Natural killer cell (primary cell): ENCODE measurements around the gene HOXA5. TPM values are rescaled to one million over a fixed set of nuclear protein-coding genes. Genes with fewer than 3 reads are reported as not detected.
A peak's percentile ranks its signal among the peaks of the same experiment; 100 is the strongest.

ENCODE experiments used
- ATAC-seq, 3 donors: fragments of 150-1000 bp in 2 of 3; fragments of 200-7000 bp in 1 of 3; cut with Tn5 transposase; 1 replicate in 1 of 3; 2 replicates in 2 of 3; pipeline ENCODE4 v1.10.0; 2021; ENCODE audit warnings: mild to moderate bottlenecking in 2 of 3, moderate library complexity in 2 of 3
- DNase-seq, 2 donors: peaks; one replicate each; pipeline versions ENCODE4 v3.0.0 to v3.0.0-alpha.2; 2013 to 2021; ENCODE audit warnings: mixed read lengths in 1 of 2
- H3K27ac ChIP-seq: one replicate; pipeline ENCODE4 v1.5.1; 2013; ENCODE audit warnings: mild to moderate bottlenecking, low read length
- H3K27me3 ChIP-seq: one replicate; pipeline ENCODE4 v1.6.1; 2013; ENCODE audit warnings: low read length; ENCODE audit not compliant: control insufficient read depth, insufficient read depth
- H3K36me3 ChIP-seq: one replicate; pipeline ENCODE4 v1.6.1; 2013; ENCODE audit warnings: low read length; ENCODE audit not compliant: control insufficient read depth, insufficient read depth
- H3K4me1 ChIP-seq: one replicate; pipeline ENCODE4 v1.6.1; 2013; ENCODE audit warnings: low read length; ENCODE audit not compliant: control insufficient read depth, insufficient read depth
- H3K4me3 ChIP-seq: one replicate; pipeline ENCODE4 v1.5.1; 2013; ENCODE audit warnings: low read length
- H3K9me3 ChIP-seq: one replicate; pipeline ENCODE4 v1.6.1; 2013; ENCODE audit warnings: low read length; ENCODE audit not compliant: control insufficient read depth, insufficient read depth
- H3K27ac Mint-ChIP-seq, 2 donors: one replicate each; pipeline ENCODE4 v1.8.0; 2022; ENCODE audit warnings: mild to moderate bottlenecking in 2 of 2, mixed read lengths in 2 of 2, moderate library complexity in 1 of 2
- H3K27me3 Mint-ChIP-seq, 2 donors: one replicate each; pipeline ENCODE4 v1.8.0; 2022; ENCODE audit warnings: low read depth in 2 of 2, mixed read lengths in 2 of 2
- H3K36me3 Mint-ChIP-seq: one replicate; pipeline ENCODE4 v1.8.0; 2022; ENCODE audit warnings: mixed read lengths
- H3K4me1 Mint-ChIP-seq, 2 donors: one replicate each; pipeline ENCODE4 v1.8.0; 2022; ENCODE audit warnings: mixed read lengths in 2 of 2
- H3K4me3 Mint-ChIP-seq: one replicate; pipeline ENCODE4 v1.8.0; 2022; ENCODE audit warnings: mild to moderate bottlenecking, moderate library complexity, mixed read lengths
- H3K9me3 Mint-ChIP-seq, 2 donors: one replicate each; pipeline ENCODE4 v1.8.0; 2022; ENCODE audit warnings: mixed read lengths in 2 of 2
- WGBS: methylation state at CpG from one replicate; pipeline ENCODE4 v1.1.7; 2013; ENCODE audit warnings: missing lambda C conversion rate; ENCODE audit not compliant: insufficient coverage; 5-methylcytosine and 5-hydroxymethylcytosine counted together
- intact Hi-C: fragments of 100-400 bp; cut with micrococcal nuclease; formaldehyde crosslinking; loops from one replicate; pipeline ENCODE4 v1.14.2; 2022
- total RNA-seq, 4 donors: library from RNA; stranded (reverse); fragments of 120-200 nt in 1 of 4; gene quantifications; one replicate each; pipeline versions ENCODE4 v1.2.3 to v1.2.4, GENCODE V29; 2013 to 2022
- TF ChIP-seq, protein P1 (sequence below): fragments of 200-600 bp; IDR thresholded peaks from one replicate; pipeline ENCODE4 v1.8.0; 2022; ENCODE audit warnings: antibody characterized with exemption

The HOXA5 gene
- total RNA-seq, 3 donors from 2014 or later (not counting 1 experiment from before 2014, with no cell fraction given): 0.29 to 13.0 (median 0.52) TPM

DNA sequence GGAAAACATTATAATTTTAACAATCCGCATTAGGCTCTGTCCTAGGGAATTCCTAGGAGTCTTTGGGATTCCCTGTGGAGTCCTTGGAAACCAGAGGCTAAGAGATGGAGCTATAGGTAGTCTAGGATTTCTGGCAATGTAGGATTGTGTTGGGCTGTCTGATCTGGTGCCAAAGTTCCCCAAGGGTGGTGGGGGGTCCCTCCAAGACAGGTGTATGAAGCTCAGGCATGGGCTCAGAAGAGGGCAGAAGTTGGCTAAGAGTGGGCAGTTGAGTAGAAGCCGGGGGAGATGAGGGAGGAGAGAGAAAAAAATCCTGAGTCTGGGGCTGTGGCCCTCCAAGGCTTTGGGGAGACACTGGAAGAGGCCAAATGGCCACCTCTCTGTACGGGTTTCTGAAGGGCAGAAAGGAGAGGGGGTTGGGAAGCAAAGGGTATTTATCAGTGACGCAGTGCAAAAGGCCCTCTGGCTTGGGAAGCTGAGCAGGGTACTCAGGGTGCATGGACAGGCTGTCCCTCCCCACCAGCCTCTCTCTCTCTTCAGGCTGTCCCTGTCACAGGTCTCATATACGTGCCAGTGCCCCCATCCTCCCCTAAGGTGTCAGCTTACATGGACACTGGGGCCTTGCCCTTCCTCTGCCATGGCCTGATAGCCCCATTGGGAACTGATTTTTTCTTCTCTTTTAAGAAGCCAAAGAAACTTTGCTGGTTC lies 3.2 kb upstream of the HOXA5 start:
- H3K9me3 Mint-ChIP-seq: no peaks in the 10 kb centered on the region
- peaks cover 55 to 58% of the 10 kb centered on the region in 2 donors for H3K27me3 Mint-ChIP-seq
- TF ChIP-seq, protein P1, sequence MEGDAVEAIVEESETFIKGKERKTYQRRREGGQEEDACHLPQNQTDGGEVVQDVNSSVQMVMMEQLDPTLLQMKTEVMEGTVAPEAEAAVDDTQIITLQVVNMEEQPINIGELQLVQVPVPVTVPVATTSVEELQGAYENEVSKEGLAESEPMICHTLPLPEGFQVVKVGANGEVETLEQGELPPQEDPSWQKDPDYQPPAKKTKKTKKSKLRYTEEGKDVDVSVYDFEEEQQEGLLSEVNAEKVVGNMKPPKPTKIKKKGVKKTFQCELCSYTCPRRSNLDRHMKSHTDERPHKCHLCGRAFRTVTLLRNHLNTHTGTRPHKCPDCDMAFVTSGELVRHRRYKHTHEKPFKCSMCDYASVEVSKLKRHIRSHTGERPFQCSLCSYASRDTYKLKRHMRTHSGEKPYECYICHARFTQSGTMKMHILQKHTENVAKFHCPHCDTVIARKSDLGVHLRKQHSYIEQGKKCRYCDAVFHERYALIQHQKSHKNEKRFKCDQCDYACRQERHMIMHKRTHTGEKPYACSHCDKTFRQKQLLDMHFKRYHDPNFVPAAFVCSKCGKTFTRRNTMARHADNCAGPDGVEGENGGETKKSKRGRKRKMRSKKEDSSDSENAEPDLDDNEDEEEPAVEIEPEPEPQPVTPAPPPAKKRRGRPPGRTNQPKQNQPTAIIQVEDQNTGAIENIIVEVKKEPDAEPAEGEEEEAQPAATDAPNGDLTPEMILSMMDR: no peak
- intact Hi-C loops: no loop called here
- no peaks in the 10 kb centered on the region for H3K36me3 Mint-ChIP-seq
- no peaks in the 10 kb centered on the region for H3K36me3 ChIP-seq
- no peak overlapping the region for H3K27ac Mint-ChIP-seq
- ATAC-seq (no peak), DNase-seq (no peak)
- peaks cover 42% of the 10 kb centered on the region for H3K4me1 ChIP-seq
- peak overlapping the region; percentile 45 for H3K4me3 Mint-ChIP-seq
- H3K4me1 Mint-ChIP-seq: peaks cover 14 to 30% of the 10 kb centered on the region in 2 donors
- 91% methylated on average over 5 of the region's 5 CpGs for WGBS
- H3K27ac ChIP-seq: no peak overlapping the region
- H3K9me3 ChIP-seq: no peaks in the 10 kb centered on the region
- H3K4me3 ChIP-seq: no peak overlapping the region
- peaks cover 43% of the 10 kb centered on the region for H3K27me3 ChIP-seq

DNA sequence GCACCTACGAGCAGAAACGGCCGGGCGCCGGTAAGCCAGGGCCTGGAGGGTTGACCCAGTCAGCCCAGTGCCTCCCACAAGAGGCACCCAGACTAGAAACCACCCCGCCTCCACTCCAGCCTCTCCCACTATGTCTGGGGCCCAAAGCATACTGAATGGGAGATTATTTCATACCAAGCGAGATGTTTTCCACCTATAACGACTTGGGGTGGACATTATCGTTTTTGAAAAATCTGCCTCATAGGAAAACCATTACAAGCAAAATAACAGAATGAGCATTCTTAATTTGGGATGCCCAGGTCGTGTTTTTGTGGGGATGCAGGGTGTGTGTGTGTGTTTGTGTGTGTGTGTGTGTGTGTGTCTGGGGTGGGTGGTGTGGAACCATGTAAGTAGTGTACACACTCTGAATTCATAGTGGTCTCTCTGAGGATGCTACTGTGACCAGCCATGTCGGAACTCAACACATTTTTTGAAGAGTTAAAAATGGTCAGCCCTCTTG lies 2.5 kb upstream of the HOXA5 start:
- 93% methylated on average over 10 of the region's 11 CpGs for WGBS
- DNase-seq (no peak), ATAC-seq (no peak)
- H3K27ac ChIP-seq: no peak overlapping the region
- intact Hi-C loops: no loop called here
- H3K4me3 Mint-ChIP-seq: no peak overlapping the region
- peaks cover 35% of the 10 kb centered on the region for H3K4me1 ChIP-seq
- H3K9me3 ChIP-seq: no peaks in the 10 kb centered on the region
- peaks cover 36% of the 10 kb centered on the region for H3K27me3 ChIP-seq
- no peak overlapping the region for H3K4me3 ChIP-seq
- no peaks in the 10 kb centered on the region for H3K9me3 Mint-ChIP-seq
- no peaks in the 10 kb centered on the region for H3K36me3 Mint-ChIP-seq
- no peak overlapping the region for H3K27ac Mint-ChIP-seq
- no peaks in the 10 kb centered on the region for H3K36me3 ChIP-seq
- H3K4me1 Mint-ChIP-seq: peaks cover 8 to 23% of the 10 kb centered on the region in 2 donors
- TF ChIP-seq, protein P1: no peak
- H3K27me3 Mint-ChIP-seq: peaks cover 52 to 55% of the 10 kb centered on the region in 2 donors

DNA sequence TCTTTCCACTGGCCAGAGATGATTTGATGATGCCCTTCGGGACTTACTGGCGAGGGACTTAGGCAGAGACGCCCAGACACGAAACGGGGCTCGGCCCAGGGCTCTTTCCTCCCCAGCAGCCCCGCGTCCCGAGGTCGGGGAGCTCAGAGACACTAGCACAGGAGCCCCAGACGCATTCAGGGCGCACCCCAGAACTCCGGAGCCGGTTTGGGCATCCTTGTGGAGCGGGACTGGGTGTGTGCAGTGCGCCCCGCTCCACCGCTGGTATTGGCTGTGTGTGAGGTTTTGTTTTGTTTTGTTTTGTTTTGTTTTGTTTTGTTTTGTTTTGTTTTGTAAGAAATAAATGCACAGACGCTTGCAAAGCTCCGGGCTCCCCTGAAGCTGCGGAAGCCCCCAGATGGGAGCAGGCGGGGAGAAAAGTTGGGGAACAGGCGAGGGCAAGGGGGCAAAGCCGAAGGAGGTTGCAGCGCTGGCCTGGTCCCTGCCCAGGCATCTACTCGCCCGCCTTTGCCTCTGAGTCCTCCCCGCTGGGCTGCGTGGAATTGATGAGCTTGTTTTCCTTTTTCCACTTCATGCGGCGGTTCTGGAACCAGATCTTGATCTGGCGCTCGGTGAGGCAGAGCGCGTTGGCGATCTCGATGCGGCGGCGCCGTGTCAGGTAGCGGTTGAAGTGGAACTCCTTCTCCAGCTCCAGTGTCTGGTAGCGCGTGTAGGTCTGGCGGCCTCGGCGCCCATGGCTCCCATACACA lies 1.9 kb upstream of the HOXA5 start:
- 90% methylated on average over 47 of the region's 47 CpGs for WGBS
- no peak overlapping the region for H3K27ac ChIP-seq
- TF ChIP-seq, protein P1: no peak
- peaks cover 46 to 49% of the 10 kb centered on the region in 2 donors for H3K27me3 Mint-ChIP-seq
- no peaks in the 10 kb centered on the region for H3K36me3 ChIP-seq
- intact Hi-C loops: no loop called here
- H3K4me1 Mint-ChIP-seq: peaks cover 2 to 17% of the 10 kb centered on the region in 2 donors
- DNase-seq (no peak), ATAC-seq (no peak)
- H3K27ac Mint-ChIP-seq: no peak overlapping the region
- H3K4me3 Mint-ChIP-seq: no peak overlapping the region
- H3K4me3 ChIP-seq: no peak overlapping the region
- no peaks in the 10 kb centered on the region for H3K36me3 Mint-ChIP-seq
- H3K27me3 ChIP-seq: peaks cover 33% of the 10 kb centered on the region
- no peaks in the 10 kb centered on the region for H3K9me3 Mint-ChIP-seq
- peaks cover 30% of the 10 kb centered on the region for H3K4me1 ChIP-seq
- no peaks in the 10 kb centered on the region for H3K9me3 ChIP-seq
